Cardiac fibroblast (primary cell): ENCODE results near the gene ATXN1.

Source experiments
- DNase-seq, 2 donors: peaks; one replicate each; pipeline versions ENCODE4 v3.0.0 to v3.0.0-alpha.2; 2010; ENCODE audit warnings: low read depth in 2 of 2
- H3K4me3 ChIP-seq, 2 donors: replicated peaks in 1 of 2; 1 replicate in 1 of 2; 2 replicates in 1 of 2; pipeline ENCODE4 v1.5.1; 2011; ENCODE audit warnings: low read depth in 2 of 2, low read length in 2 of 2, mild to moderate bottlenecking in 2 of 2, moderate library complexity in 1 of 2
- CTCF ChIP-seq: IDR thresholded peaks from one replicate; pipeline ENCODE4 v1.5.1; 2011; ENCODE audit warnings: low read depth, mild to moderate bottlenecking, low read length, inconsistent platforms

The ATXN1 gene

DNA sequence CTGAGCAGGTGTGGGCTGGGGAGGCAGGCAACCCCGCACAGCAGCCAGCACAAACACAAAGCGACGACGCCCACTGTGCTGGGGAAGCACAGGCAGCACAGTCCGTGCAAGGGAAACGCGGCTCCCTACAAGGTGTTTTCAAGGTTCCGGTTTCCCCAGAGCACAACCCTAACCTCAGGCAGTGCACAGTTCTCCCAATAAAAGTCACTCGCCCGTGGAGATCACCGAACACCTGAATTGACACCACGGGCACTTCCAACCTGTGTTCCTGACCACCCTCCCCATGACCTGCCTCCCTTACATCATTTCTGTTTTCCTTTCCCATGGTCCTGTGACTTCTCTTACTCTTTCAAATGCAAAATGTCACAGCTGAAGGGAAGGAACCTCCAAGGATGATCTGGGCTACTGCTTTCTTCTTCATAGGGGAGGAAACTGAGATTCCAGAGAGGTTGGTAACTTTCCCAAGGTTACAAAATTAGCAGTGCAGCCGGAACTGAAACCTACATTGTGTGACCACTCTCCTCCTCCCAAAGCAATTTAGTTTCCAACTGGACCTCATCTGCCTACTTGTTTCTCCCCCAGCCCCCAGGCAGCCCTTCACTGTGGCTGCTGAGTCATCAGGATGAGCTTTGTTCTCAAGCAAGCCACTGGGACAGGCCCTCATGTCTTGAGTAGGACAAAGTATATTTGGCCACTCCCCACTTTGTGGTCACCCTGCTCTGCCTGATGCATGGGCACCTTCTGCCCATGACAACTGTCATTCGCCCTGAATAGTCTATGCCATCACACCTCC is 125.3 kb downstream of the ATXN1 start:
- no peak for TF ChIP-seq CTCF
- peak; percentile 55 to 67 for DNase-seq
- H3K4me3 ChIP-seq: no peak overlapping the region

DNA sequence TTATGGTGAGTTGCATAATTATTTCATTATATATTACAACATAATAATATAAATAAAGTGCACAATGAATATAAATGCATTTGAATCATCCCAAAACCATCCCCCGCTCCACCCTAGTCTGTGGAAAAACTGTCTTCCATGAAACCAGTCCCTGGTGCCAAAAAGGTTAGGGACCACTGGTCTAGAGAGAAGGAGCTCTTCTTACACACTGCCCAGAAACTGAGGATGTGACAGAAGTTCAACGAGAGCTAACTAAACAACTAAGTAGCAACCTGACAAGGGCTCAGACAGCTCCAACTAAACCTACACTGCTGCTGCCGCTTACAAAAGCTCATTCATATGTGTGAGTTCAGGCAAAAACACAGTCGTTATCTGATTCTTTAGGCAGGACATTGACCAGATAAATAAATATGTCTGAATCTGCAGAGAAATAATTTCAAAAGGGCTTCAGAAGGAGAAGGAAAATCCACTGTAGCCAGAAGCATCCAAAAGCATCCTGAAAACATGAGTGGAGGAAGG is 125.9 kb downstream of the ATXN1 start:
- no peak for DNase-seq
- TF ChIP-seq CTCF: no peak

DNA sequence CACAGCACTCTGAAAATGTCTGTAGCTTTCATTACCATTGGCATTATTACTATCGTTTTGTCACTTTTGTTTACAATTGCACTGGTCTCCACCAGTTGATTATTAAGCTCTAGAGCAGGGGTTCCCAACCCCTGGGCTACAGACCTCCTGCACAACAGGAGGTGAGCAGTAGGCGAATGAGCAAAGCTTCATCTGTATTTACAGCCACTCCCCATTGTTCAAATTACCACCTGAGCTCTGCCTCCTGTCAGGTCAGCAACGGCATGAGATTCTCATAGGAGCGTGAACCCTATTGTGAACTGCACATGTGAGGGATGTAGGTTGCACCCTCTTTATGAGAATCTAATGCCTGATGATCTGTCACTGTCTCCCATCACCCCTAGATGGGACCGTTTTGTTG is 126.4 kb downstream of the ATXN1 start:
- H3K4me3 ChIP-seq: no peak overlapping the region
- DNase-seq: no peak
- TF ChIP-seq CTCF: no peak

More for the DNA sequence above, 125.9 kb downstream of the ATXN1 start:
- no peak overlapping the region for H3K4me3 ChIP-seq

DNA sequence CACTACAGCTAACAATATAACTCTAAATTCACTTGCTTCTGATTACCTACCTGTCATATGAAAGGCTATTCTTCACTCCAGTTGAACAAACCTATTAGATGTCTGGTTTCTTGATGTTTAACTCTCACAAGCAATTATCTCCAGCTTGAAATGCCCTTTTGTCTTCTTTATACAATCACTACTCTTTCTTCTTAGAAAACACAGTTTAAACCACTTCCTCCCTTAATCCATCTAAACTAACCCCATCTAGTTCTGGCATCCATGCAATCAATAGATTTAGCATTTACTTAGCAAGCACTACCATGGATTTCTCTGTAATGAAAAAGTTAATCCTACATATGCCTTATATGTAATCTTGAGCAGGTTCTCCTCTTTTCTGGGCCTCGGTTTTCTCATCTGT is 127.3 kb downstream of the ATXN1 start:
- DNase-seq: no peak
- no peak for TF ChIP-seq CTCF
- H3K4me3 ChIP-seq: no peak overlapping the region

DNA sequence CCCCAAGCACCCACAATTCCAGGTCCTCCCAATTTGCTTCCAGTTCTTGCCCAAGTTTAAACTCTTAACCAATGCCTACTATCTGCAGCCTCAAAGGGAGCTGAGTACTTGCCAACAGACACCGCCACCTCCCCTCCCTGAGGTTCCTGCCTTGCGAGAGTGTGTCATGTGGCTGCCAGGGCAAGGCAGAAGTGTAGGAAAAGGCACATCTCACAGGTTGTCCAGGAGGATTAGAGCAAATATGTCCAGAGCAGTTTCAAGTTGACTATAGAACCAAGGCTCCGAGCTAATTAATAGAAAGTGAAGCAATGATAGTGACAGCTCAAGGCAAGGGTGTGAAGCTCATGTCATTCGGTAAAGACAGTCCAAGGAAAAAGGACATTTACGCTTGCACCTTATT is 127.8 kb downstream of the ATXN1 start:
- TF ChIP-seq CTCF: no peak
- H3K4me3 ChIP-seq: no peak overlapping the region
- no peak for DNase-seq

- H3K4me3 ChIP-seq: no peak overlapping the region
- no peak for DNase-seq
- no peak for TF ChIP-seq CTCF
These were observed 129.2 kb downstream of the ATXN1 start for GRCh38 chr6:16632101-16632500.
